NCI-H187 treated with DMSO at 0.1 percent for 48 hours (cell line): ENCODE results near the gene ACADS.
"Not testable (repeated sequence)": the region's sequence is repeated elsewhere in the genome, so short reads cannot be mapped to it uniquely, and the experiment has no call there.

Experiments used
- DNase-seq: peaks from one replicate; lab custom pipeline; 2025; lab: John Stamatoyannopoulos, UW

ACADS gene

DNA sequence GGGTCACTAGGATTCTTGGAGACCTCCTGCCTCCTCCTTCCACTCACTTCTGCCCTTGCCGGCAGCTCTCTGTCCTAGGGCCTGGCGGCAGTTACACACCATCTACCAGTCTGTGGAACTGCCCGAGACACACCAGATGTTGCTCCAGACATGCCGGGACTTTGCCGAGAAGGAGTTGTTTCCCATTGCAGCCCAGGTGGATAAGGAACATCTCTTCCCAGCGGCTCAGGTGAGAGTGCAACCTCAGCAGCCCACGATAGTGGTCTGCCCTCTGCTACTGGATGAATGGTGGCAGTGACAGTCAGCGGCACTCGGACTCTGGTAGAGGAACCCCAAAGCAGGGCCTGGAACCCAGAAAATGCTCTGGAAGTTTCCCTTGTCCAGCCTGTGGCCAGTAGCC, 1.3 kb downstream of the ACADS start:
- no peak for DNase-seq

DNA sequence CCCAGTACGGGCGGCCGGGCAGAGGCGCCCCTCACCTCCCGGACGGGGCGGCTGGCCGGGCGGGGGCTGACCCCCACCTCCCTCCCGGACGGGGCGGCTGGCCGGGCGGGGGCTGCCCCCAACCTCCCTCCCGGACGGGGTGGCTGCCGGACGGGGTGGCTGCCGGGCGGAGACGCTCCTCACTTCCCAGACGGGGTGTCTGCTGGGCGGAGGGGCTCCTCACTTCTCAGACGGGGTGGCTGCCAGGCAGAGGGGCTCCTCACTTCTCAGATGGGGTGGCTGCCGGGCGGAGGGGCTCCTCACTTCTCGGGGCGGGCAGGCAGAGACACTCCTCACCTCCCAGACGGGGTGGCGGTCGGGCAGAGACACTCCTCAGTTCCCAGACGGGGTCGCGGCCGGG, 6.6 kb downstream of the ACADS start:
- not testable (repeated sequence) for DNase-seq

DNA sequence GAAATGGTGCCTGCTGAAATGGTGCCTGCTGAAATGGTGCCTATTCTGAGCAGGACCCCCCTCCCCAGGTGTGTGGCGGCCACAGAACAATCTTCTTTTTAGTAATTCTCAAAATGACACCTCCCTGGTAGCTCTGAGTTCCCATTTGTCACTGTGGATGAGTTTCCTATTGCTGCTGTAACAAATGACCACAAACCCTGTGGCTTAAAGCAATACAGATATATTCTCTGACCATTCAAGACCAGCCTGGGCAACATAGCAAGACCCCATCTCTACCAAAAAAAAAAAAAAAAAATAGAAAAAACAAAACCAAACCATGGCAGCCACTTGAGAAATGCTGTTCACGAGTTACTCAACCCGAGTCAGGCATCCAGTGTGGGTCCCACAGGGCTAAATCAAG, 7.9 kb downstream of the ACADS start:
- no peak for DNase-seq

DNA sequence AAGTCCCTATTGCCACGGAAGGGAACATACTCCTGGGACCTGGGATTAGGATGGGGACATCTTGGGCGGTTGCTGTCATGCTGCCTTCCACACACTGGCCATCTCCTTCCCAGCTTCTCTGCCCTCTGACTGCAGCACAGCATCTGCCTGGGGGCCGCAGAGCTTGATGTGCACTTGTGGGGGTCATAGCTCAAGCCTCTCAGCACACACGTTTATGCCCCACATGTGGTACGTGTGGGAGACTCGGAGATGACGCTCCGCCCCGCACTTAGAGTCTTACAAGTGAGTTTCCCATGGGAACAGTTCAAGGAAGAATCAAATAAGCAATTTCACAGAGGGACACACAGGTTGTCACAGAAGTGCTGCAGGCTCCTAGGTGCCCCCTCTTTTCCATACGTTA, 8.6 kb downstream of the ACADS start:
- DNase-seq, result peak; percentile 43

DNA sequence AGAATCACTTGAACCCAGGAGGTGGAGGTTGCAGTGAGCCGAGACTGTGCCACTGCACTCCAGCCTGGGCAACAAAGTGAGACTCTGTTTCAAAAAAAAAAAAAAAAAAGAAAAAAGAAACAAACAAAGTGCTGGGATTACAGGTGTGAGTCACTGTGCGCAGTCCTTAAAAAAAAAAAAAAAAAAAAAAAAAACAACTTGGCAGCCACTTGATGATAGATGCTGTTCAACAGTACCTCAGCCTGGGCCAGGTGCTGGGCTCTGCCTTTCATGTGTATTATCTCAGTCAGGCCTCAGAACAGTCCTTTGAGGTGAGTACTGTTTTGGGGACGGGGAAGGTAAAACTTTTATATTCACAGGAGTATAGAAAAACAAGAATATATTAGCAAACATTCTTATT, 9.6 kb downstream of the ACADS start:
- DNase-seq, result no peak

DNA sequence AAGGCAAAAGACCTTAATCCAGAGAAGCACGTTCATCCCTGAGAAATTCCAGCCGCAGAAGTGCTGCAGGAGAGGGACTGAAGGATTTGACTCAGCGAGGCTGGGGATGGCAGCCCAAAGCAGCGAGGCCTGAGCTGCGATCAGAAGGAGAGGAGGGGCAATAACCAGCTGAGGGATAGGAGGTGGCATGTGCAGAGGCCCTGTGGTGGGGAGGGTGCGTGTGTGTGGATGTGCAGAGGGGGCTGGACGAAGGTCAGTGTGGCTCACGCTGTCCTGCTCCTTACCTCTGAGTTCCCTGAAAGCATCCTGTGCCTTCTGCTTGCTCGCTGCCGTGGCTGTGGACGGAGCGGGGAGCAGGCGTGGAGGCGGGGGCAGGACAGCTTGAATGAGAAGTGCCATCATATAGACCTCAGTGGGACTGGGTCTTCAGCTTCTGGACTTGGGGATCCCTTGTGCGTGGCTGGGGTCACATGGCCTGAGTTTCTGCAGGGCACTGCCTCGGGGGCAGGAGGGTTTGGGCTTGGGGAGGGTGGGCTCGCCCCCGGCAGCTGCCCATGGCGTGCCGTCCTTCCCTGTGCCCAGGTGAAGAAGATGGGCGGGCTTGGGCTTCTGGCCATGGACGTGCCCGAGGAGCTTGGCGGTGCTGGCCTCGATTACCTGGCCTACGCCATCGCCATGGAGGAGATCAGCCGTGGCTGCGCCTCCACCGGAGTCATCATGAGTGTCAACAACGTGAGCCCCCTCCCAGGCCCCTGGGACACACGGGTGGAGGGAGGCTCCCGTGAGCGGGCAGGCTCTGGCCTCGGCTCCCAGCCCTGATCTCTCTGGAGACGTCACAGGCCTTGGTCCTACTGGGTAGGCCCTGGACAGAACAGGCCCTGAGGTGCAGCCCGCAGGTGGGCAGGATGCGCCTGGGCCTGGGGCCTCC, 11.0 kb downstream of the ACADS start:
- DNase-seq, result no peak

DNA sequence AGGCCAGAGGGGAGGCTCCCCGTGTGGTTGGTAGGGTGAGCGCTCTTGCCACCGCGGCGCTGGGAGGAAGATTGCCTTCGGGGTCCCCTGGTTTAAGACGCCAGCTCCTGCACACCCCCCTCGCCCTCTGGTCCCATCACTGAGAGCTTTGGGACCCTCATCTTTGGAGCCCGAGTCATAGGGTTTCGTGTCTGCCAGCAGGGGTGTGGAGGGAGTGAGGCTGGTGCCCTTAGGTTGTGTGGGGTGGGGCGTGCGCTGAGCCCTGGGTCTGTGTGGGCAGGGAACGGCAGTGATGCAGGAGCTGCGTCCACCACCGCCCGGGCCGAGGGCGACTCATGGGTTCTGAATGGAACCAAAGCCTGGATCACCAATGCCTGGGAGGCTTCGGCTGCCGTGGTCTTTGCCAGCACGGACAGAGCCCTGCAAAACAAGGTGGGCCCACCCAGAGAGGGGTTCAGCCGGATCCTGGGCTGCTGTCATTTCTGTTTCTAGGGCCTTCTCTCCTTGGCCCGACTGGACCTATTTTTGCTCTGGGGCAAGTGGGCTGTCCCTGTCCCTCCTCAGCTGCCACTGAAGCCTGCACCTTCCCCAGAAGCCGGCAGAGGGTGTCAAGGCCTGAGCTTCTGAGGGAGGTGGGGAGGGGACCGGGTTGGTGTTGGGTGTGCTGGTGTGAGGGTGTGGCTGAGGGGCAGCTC, 12.1 kb downstream of the ACADS start:
- DNase-seq, result no peak

DNA sequence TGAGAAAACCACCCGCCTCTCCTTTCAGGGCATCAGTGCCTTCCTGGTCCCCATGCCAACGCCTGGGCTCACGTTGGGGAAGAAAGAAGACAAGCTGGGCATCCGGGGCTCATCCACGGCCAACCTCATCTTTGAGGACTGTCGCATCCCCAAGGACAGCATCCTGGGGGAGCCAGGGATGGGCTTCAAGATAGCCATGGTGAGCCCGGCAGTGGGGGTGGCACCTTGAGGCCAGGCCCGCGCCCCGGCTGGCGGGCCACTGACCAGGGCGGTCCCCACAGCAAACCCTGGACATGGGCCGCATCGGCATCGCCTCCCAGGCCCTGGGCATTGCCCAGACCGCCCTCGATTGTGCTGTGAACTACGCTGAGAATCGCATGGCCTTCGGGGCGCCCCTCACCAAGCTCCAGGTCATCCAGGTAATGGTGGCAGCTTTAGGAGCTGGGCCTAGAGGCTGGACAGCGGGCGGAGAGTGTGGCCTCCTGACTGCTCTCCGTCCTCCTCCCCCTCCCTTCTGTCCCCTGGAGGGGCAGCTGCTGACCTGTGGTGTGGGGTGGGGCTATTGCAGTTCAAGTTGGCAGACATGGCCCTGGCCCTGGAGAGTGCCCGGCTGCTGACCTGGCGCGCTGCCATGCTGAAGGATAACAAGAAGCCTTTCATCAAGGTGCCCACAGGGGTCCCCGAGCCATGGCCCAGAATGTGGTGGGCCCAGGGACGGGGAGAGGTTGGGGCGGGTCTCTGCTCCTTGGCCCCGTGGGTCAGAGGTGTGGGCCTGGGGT, 12.8 kb downstream of the ACADS start:
- no peak for DNase-seq

DNA sequence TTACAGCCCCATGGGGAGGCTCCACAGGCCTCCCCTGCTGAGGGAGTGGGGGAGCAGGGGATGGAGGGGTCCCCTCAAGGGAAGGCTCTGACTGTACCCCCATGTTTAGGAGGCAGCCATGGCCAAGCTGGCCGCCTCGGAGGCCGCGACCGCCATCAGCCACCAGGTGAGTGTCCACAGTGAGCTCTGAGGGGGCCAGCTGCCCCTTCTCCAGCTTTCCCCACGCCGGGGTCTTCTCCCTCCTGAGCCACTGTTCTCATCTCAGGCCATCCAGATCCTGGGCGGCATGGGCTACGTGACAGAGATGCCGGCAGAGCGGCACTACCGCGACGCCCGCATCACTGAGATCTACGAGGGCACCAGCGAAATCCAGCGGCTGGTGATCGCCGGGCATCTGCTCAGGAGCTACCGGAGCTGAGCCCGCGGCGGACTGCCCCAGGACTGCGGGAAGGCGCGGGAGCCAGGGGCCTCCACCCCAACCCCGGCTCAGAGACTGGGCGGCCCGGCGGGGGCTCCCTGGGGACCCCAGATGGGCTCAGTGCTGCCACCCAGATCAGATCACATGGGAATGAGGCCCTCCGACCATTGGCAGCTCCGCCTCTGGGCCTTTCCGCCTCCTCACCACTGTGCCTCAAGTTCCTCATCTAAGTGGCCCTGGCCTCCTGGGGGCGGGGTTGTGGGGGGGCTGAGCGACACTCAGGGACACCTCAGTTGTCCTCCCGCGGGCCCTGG, 13.6 kb downstream of the ACADS start:
- no peak for DNase-seq

DNA sequence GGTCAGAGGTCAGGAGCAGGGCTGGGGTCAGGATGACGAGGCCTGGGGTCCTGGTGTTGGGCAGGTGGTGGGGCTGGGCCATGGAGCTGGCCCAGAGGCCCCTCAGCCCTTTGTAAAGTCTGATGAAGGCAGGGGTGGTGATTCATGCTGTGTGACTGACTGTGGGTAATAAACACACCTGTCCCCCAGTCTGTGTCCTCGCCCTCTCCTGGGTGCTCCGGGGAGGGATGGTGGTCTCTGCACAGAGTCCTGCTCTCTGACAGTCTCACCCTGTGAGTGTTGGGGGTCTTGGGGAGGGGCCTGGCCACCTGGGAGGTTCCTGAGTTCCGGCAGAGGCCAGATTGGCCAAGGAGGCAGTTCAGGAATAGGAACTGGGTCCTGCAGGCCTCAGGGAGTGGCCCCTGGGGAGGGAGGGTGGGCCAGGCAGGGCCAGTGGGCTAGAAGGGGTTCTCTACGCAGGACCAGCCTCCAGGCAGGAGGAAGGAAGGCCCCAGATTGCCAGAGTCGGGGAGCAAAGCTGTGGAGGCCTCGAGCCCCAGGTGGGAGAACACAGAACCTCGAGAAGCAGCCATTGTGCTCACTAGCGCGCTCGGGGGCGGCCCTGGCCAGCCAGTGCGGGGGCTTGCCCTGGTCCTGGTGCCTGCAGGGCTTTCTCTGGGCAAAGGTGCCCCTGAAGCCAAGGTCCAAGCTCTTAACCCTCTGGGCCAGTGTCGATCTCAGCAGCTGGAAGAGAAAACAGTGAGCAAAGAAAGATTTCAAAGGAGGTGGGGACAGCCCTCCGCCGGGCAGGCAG, 14.4 kb downstream of the ACADS start:
- no peak for DNase-seq

DNA sequence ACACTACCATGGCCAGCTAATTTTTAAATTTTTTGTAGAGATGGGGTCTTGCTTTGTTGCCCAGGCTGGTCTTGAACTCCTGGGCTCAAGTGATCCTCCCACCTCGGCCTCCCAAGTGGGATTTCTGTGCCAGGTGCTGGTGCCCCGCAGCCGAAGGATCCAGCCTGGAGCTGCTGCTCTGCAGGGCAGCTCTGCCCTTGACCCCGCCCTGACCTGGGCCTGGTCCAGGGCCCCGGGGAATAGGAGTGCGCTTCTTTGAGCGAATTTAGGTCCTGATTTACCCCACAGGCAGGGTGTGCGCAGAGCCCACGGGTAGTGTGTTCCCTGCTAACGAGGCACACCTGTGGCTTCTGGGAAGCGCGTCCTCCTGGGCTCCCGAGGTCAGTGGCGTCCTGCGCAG, 15.2 kb downstream of the ACADS start:
- no peak for DNase-seq

DNA sequence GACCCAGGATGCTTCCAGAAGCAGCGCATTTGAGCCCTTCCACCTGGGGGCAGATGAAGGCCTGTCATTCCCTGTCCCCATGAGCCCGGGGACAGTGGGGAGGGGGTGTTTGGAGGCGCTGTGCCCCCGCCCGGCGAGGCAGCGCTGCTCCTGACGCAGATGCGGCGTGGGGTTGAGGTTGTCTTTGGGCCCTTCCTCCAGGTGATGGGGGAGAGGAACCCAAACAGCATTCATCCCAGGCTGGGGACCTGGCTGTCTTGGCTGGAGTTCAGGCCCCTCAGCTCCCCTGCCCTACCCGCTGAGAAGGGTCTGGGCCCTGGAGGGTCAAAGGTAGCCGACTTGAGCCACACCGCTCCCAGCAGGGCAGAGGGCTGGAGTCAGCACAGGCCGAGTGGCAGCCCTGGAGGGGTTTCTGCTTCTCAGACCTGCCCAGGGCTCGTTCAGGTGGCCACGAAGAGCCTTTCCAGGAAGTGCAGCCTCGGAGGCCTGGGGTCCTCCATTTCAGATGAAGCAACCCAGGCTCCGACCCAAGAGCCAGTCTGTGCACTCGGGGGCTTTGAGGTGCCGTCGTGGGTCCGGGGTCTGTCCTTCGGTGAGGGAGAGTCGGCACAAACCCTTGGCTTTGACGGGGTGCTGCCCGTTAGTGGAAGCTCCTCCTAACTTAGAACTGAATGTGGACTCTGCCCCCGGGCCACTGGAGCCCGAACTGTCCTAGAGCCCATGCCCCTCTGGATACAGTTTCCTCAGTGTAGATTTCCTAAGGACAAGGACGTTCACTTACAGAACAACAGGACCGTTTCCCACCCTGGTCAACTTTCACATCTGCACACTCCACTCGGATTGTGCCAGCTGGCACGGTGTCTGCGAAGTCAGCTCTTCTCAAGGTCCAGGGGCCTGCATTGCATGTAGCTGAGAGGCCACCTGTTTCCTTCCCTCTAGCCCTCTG, 16.1 kb downstream of the ACADS start:
- no peak for DNase-seq

DNA sequence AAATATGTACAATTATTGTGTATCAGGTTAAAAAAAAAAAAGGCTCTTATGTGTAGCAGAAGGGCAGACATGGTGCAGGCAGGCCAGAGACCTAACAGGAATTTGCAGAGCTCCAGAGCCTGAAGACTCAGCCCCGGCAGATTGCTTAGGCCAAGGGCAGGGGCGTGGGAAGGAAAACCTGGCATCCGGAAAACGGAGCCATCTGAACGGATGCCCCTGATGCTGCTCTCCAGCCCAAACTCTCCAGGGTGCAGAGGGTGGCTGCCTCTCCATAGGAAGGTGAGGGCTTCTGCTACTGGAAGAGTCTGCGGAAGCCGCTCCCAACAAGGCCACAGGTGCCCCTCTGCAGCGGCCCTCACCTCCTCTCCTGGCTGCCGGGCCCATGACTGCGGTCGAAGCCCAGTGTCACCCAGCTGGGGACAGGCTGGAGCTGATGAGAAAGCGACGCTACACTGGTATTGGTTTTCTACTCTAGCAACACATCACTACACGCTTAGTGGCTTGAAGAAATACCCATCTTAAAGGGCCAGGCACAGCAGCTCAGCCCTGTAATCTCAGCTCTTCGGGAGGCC, 19.4 kb downstream of the ACADS start:
- no peak for DNase-seq

DNA sequence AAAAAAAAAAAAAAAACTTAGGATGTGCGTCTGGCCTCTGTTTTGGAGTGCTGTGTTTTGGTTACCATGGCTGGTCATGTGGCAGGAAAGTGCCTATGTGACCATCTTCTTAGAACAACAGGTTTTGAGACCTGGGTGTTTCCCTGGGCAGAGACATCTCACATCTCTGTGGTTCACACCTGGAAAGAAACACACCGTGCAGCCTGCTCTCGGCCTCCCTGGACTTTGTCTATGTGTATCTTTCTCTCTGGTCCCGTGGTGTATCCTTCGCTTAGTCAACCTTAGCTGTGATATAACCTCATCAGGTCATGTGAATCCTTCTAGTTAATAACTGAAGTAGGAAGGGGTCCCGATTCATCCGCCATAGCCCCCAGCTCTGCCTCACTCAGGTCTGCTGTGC, 22.6 kb downstream of the ACADS start:
- no peak for DNase-seq

DNA sequence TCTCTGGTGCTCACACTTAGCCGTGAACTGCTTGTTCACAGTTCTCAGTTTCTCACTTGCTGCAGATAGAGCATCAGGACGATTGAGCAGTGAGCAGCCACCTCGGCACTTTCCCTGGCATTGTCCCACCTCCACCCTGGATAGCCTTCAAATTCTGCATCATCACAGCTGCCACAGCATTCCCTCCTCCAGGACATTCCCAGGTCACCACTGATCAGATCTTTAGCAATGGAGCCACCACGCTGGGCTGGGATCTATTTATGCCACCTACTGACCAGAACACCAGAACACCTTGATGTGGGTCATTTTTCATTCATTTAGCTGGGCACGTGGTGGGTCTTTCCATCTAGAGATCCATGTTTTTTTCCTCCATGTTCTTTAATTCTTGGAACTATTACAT, 23.6 kb downstream of the ACADS start:
- DNase-seq, result no peak

DNA sequence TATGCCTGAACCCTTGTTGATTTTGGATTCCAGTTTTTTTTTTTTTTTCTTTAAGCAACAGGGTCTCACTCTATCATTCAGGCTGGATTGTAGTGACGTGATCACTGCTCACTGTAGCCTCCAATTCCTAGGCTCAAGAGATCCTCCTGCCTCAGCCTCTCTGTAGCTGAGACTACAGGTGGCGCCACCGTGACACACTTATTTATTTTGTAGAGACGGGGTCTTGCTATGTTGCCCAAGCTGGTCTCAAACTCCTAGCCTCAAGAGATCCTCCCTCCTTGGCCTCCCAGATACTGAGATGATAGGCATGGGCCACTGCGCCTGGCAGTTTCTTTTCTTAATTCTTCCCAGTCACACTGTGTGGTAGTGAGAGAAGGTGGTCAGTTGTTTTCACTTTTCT, 25.2 kb downstream of the ACADS start:
- no peak for DNase-seq

DNA sequence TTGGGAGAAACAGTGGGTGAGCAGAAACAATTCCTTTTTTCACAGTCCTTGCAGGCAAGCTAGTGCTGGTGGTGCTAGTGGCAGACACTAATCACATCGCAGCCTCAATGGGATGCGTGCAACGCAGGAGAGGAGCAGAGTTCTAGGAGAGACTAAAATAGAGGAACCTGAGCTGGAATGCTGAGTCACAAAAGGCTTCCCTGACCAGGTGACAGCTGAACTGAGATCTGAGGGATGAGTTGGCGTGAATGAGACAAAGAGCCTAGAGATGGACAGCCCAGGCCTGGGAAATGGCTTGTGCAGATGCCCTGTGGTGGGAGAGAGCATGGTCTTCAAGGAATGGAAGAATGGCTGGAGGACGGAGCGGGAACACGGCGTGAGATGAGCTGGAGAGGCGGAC, 25.8 kb downstream of the ACADS start:
- DNase-seq, result no peak

DNA sequence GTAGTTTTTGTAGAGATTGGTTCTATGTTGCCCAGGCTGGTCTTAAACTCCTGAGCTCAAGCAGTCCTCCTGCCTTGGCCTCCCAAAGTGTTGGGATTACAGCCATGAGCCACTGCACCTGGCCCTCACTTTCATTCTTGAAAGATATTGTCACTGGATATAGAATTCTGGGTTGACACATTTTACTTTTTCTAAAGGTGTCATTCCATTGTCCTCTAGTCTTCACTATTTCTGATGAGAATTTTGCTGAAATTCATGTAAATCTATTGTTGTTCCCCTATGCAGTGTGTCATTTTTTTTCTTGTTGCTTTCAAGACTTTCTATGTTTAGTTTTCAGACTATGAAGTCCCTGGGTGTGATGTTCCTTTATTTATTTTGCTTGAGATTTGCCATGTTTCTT, 29.2 kb downstream of the ACADS start:
- DNase-seq, result no peak

DNA sequence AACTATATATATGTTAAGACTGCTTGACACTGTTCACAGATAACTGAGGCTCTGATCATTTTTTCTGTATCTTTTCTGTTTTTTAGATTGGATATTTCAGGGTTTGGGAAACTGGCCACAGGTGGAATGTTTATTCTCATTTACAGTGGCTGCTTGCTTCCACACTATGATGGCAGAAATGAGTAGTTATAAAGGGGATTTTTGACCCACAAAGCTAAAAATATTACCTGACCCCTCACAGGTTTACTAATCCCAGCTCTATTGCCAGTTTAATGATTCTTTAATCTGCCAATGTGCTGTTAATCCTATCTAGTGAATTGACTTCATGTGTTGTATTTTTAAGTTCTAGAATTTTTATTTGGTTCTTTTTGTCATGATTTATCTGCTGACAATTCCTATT, 29.6 kb downstream of the ACADS start:
- no peak for DNase-seq
